ENCODE data around the gene CA12.

CA12 gene

GRCh38 chr15:63364399-63365272 is 17.0 kb downstream of the CA12 start:
- Histone ChIP-seq H3K9me2 (replicated peaks; ENCODE audit: low read depth, low read length) (no peaks in the 10 kb centered on the region), H4K20me1 (ENCODE audit: insufficient read depth, low read length, poor library complexity, severe bottlenecking) (no peaks in the 10 kb centered on the region), H3K79me2 (ENCODE audit: insufficient read depth, low read length) (no peaks in the 10 kb centered on the region), H3K9ac (ENCODE audit: low read depth, low read length, poor library complexity, severe bottlenecking) (no peak overlapping the region), H3K4me2 (ENCODE audit: low read depth, low read length, poor library complexity, severe bottlenecking) (no peak overlapping the region), H3K4me3 (ENCODE audit: low read length, poor library complexity, severe bottlenecking) (no peak overlapping the region), H3K9me3 (ENCODE audit: insufficient read depth, low read depth, low read length) (no peaks in the 10 kb centered on the region), H3K27me3 (ENCODE audit: insufficient read depth, low read length, poor library complexity, severe bottlenecking) (no peaks in the 10 kb centered on the region), H2AFZ (ENCODE audit: low read length) (no peak overlapping the region), H3K36me3 (ENCODE audit: insufficient read depth, low read length) (no peaks in the 10 kb centered on the region), H3K4me1 (ENCODE audit: insufficient read depth, low read length, poor library complexity, severe bottlenecking) (no peaks in the 10 kb centered on the region), H3F3A (ENCODE audit: low read depth) (no peaks in the 10 kb centered on the region)
- no peak for TF ChIP-seq CTCF (conservative IDR thresholded peaks at IDR 0.05; ENCODE audit: low read length)
- no peak for TF ChIP-seq EZH2phosphoT487 (IDR thresholded peaks at IDR 0.05; ENCODE audit: borderline replicate concordance)

GRCh38 chr15:63363292-63363691 is 18.4 kb downstream of the CA12 start:
- Histone ChIP-seq H3K36me3 (ENCODE audit: insufficient read depth, low read length) (no peaks in the 10 kb centered on the region), H3K9me3 (ENCODE audit: insufficient read depth, low read depth, low read length) (no peaks in the 10 kb centered on the region), H3K4me1 (ENCODE audit: insufficient read depth, low read length, poor library complexity, severe bottlenecking) (no peaks in the 10 kb centered on the region), H4K20me1 (ENCODE audit: insufficient read depth, low read length, poor library complexity, severe bottlenecking) (no peaks in the 10 kb centered on the region), H3K9ac (ENCODE audit: low read depth, low read length, poor library complexity, severe bottlenecking) (no peak overlapping the region), H3F3A (ENCODE audit: low read depth) (no peaks in the 10 kb centered on the region), H2AFZ (ENCODE audit: low read length) (no peak overlapping the region), H3K79me2 (ENCODE audit: insufficient read depth, low read length) (no peaks in the 10 kb centered on the region), H3K4me2 (ENCODE audit: low read depth, low read length, poor library complexity, severe bottlenecking) (no peak overlapping the region), H3K27me3 (ENCODE audit: insufficient read depth, low read length, poor library complexity, severe bottlenecking) (no peaks in the 10 kb centered on the region), H3K4me3 (ENCODE audit: low read length, poor library complexity, severe bottlenecking) (no peak overlapping the region), H3K9me2 (replicated peaks; ENCODE audit: low read depth, low read length) (no peaks in the 10 kb centered on the region)
- TF ChIP-seq EZH2phosphoT487 (IDR thresholded peaks at IDR 0.05; ENCODE audit: borderline replicate concordance) (no peak), CTCF (conservative IDR thresholded peaks at IDR 0.05; ENCODE audit: low read length) (no peak)

GRCh38 chr15:63362885-63363284 is 18.8 kb downstream of the CA12 start:
- H3K4me1 ChIP-seq (ENCODE audit: insufficient read depth, low read length, poor library complexity, severe bottlenecking), result no peaks in the 10 kb centered on the region
- H3F3A ChIP-seq (ENCODE audit: low read depth), result no peaks in the 10 kb centered on the region
- H3K9me3 ChIP-seq (ENCODE audit: insufficient read depth, low read depth, low read length), result no peaks in the 10 kb centered on the region
- H3K9me2 ChIP-seq (replicated peaks; ENCODE audit: low read depth, low read length), result no peaks in the 10 kb centered on the region
- no peak overlapping the region for H2AFZ ChIP-seq (ENCODE audit: low read length)
- H3K27me3 ChIP-seq (ENCODE audit: insufficient read depth, low read length, poor library complexity, severe bottlenecking), result no peaks in the 10 kb centered on the region
- TF ChIP-seq EZH2phosphoT487 (IDR thresholded peaks at IDR 0.05; ENCODE audit: borderline replicate concordance) (no peak), CTCF (conservative IDR thresholded peaks at IDR 0.05; ENCODE audit: low read length) (no peak)
- H3K4me2 ChIP-seq (ENCODE audit: low read depth, low read length, poor library complexity, severe bottlenecking), result no peak overlapping the region
- H3K9ac ChIP-seq (ENCODE audit: low read depth, low read length, poor library complexity, severe bottlenecking), result no peak overlapping the region
- H3K4me3 ChIP-seq (ENCODE audit: low read length, poor library complexity, severe bottlenecking), result no peak overlapping the region
- no peaks in the 10 kb centered on the region for H4K20me1 ChIP-seq (ENCODE audit: insufficient read depth, low read length, poor library complexity, severe bottlenecking)
- H3K79me2 ChIP-seq (ENCODE audit: insufficient read depth, low read length), result no peaks in the 10 kb centered on the region
- H3K36me3 ChIP-seq (ENCODE audit: insufficient read depth, low read length), result no peaks in the 10 kb centered on the region
